BJ (cell line): Measurements from ENCODE around the gene PHACTR1. TPM values are rescaled to one million over a fixed set of nuclear protein-coding genes. Genes with fewer than 3 reads are reported as not detected.

Source experiments
- CTCF ChIA-PET: fragments of 350-600 bp; formaldehyde crosslinking; extraction: SDS; loops from one replicate; lab custom pipeline; 2021; ENCODE audit warnings: antibody characterized with exemption, inconsistent platforms; lab: Yijun Ruan, JAX
- POLR2A ChIA-PET: fragments of 300-600 bp; sonication (Branson Sonifier 250); formaldehyde crosslinking; extraction: SDS; loops from one replicate; lab custom pipeline; 2021; ENCODE audit warnings: antibody characterized with exemption; lab: Charles Lee
- DNase-seq: peaks from one replicate; pipeline ENCODE4 v3.0.0-alpha.2; 2011; ENCODE audit warnings: low read depth
- H3K27me3 ChIP-seq: 2 replicates; pipeline ENCODE4 v1.6.0; 2011; ENCODE audit warnings: low read length; ENCODE audit not compliant: control insufficient read depth, insufficient read depth
- H3K36me3 ChIP-seq: 2 replicates; pipeline ENCODE4 v1.5.1; 2011; ENCODE audit warnings: low read length; ENCODE audit not compliant: control insufficient read depth, insufficient read depth
- H3K4me3 ChIP-seq: 2 replicates; pipeline ENCODE4 v1.5.1; 2011; ENCODE audit warnings: low read depth, mild to moderate bottlenecking, control low read depth, low read length
- CTCF ChIP-seq: IDR thresholded peaks from 2 replicates; pipeline ENCODE4 v1.5.1; 2011; ENCODE audit warnings: low read depth, mild to moderate bottlenecking, control low read depth, inconsistent platforms, low read length, moderate library complexity; ENCODE audit not compliant: insufficient read depth
- polyA plus RNA-seq: library from polyadenylated mRNA; depleted of rRNA; stranded (reverse); fragments of >200 nt; gene quantifications from 2 replicates; pipeline ENCODE4 v1.2.3, GENCODE V29; 2011

PHACTR1 gene
- polyA plus RNA-seq, 1 experiment = 0.40 TPM

- ChIA-PET CTCF (no interaction called here), POLR2A (no interaction called here)
- no peak for TF ChIP-seq CTCF
- H3K27me3 ChIP-seq = no peaks in the 10 kb centered on the region; the same call in 1 of the 2 replicates
- H3K4me3 ChIP-seq = no peak overlapping the region
- H3K36me3 ChIP-seq = no peaks in the 10 kb centered on the region
- DNase-seq = no peak
Measured at GRCh38 chr6:12698298-12698697, 18.3 kb upstream of the PHACTR1 start.

DNA sequence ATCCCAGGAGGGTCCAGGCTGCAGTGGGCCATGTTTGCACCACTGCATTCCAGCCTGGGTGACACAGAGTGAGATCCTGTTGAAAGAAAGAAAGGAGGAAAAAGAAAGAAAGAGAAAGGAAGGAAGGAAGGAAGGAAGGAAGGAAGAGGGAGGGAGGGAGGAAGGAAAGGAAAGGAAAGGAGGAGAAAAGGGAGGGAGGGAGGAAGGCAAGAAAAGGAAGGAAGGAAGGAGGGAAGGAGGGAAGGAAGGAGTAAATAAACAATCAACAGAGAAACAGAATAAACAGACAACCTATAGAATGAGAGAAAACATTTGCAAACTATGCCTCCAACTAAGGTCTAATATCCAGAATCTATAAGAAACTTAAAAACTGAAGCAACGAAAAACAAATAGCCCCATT lies 11.6 kb upstream of the PHACTR1 start:
- ChIA-PET POLR2A (interaction anchor here (0.6 kb wide), 1 partner anchor 16 kb away, joined by 3 read pairs; no protein-coding TSS in a partner anchor), CTCF (no interaction called here)
- Histone ChIP-seq H3K4me3 (no peak overlapping the region), H3K36me3 (no peaks in the 10 kb centered on the region), H3K27me3 (no peaks in the 10 kb centered on the region; the same call in 1 of the 2 replicates)
- no peak for TF ChIP-seq CTCF
- no peak for DNase-seq

DNA sequence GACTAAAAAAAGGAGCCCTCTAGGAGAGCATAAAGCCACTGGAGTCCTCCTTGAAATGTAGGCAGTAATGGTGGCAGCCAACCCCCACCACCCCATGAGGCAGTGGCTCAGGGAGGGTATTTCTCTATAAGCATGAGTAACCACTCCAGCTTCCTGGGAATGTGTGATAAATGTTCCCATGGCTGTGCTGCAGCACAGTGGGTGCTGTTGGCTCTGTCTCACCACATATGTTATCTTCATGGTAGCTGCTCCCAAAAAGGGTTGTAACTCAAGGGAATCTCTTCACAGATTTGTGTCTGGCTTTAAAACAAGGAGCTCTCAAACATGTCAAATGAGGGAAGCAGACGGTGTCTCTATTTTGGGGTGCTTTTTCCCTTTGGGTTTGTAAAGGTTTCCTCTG lies 7.5 kb upstream of the PHACTR1 start:
- Histone ChIP-seq H3K36me3 (no peaks in the 10 kb centered on the region), H3K27me3 (no peaks in the 10 kb centered on the region), H3K4me3 (no peak overlapping the region)
- CTCF ChIA-PET = interaction anchor here (1.1 to 1.5 kb wide), 3 partner anchors 10 to 52 kb away, joined by 3 to 4 read pairs (median 4); no protein-coding TSS in a partner anchor
- no peak for TF ChIP-seq CTCF
- POLR2A ChIA-PET = interaction anchor here (0.6 kb wide), 1 partner anchor 52 kb away, joined by 3 read pairs; no protein-coding TSS in a partner anchor
- DNase-seq = peak; percentile 18

- Histone ChIP-seq H3K4me3 (no peak overlapping the region), H3K36me3 (no peaks in the 10 kb centered on the region), H3K27me3 (no peaks in the 10 kb centered on the region)
- POLR2A ChIA-PET = interaction anchor here (0.6 kb wide), 1 partner anchor 51 kb away, joined by 3 read pairs; no protein-coding TSS in a partner anchor
- CTCF ChIA-PET = interaction anchor here (1.4 to 1.5 kb wide), 2 partner anchors 13 to 52 kb away, joined by 3 to 4 read pairs; no protein-coding TSS in a partner anchor
- no peak for TF ChIP-seq CTCF
- DNase-seq = peak; percentile 44
Measured at GRCh38 chr6:12709556-12710232, 6.9 kb upstream of the PHACTR1 start.

GRCh38 chr6:12710921-12711320 lies 5.6 kb upstream of the PHACTR1 start:
- Histone ChIP-seq H3K4me3 (no peak overlapping the region), H3K27me3 (no peaks in the 10 kb centered on the region), H3K36me3 (no peaks in the 10 kb centered on the region)
- ChIA-PET CTCF (interaction anchor here (0.7 to 1.5 kb wide), 2 partner anchors 73 to 91 kb away, joined by 3 to 5 read pairs; no protein-coding TSS in a partner anchor), POLR2A (no interaction called here)
- no peak for DNase-seq
- TF ChIP-seq CTCF = no peak
